WTC11 (cell line): ENCODE results near the gene KSR2. TPM values are rescaled to one million over a fixed set of nuclear protein-coding genes. Genes with fewer than 3 reads are reported as not detected.

Source experiments
- ATAC-seq: fragments of 200-7000 bp; cut with Tn5 transposase; 2 replicates; pipeline ENCODE4 v1.10.0; 2021; ENCODE audit warnings: mild to moderate bottlenecking, moderate library complexity
- CTCF ChIA-PET: fragments of 300-600 bp; sonication (Branson Sonifier 250); formaldehyde crosslinking; loops from one replicate; lab custom pipeline; 2021; ENCODE audit warnings: antibody characterized with exemption; lab: Charles Lee
- POLR2A ChIA-PET: fragments of 350-600 bp; sonication (Branson Sonifier 250); formaldehyde crosslinking; loops from one replicate; lab custom pipeline; 2021; ENCODE audit warnings: antibody characterized with exemption; lab: Charles Lee
- DNase-seq: peaks from one replicate; pipeline ENCODE4 v3.0.0; 2021; ENCODE audit warnings: low spot score
- H3K27ac Mint-ChIP-seq: 2 replicates; pipeline ENCODE4 v1.8.0; 2021; ENCODE audit warnings: mixed read lengths
- H3K27me3 Mint-ChIP-seq: 2 replicates; pipeline ENCODE4 v1.8.0; 2021; ENCODE audit warnings: low read depth, mild to moderate bottlenecking, moderate library complexity, mixed read lengths
- H3K36me3 Mint-ChIP-seq: 2 replicates; pipeline ENCODE4 v1.8.0; 2021; ENCODE audit warnings: mixed read lengths
- H3K4me1 Mint-ChIP-seq: 2 replicates; pipeline ENCODE4 v1.8.0; 2022; ENCODE audit warnings: mixed read lengths
- H3K4me3 Mint-ChIP-seq: 2 replicates; pipeline ENCODE4 v1.8.0; 2021; ENCODE audit warnings: mild to moderate bottlenecking, moderate library complexity, mixed read lengths
- H3K9me3 Mint-ChIP-seq: 2 replicates; pipeline ENCODE4 v1.8.0; 2021; ENCODE audit warnings: mixed read lengths
- EMX1 ChIP-seq: fragments of 250-450 bp; sonication (Bioruptor Pico); IDR thresholded peaks from 2 replicates; pipeline ENCODE4 v1.8.0; 2021; ENCODE audit warnings: mild to moderate bottlenecking
- ETV6 ChIP-seq: sonication (generic); formaldehyde crosslinking; IDR thresholded peaks from 2 replicates; pipeline ENCODE4 v1.8.1; 2022; ENCODE audit warnings: mild to moderate bottlenecking, missing genetic modification reagents
- GABPB1 ChIP-seq: sonication (generic); formaldehyde crosslinking; IDR thresholded peaks from 2 replicates; pipeline ENCODE4 v1.8.1; 2023; ENCODE audit warnings: mild to moderate bottlenecking, missing genetic modification reagents
- HMGA2 ChIP-seq: fragments of 250-450 bp; sonication (Bioruptor Pico); IDR thresholded peaks from 2 replicates; pipeline ENCODE4 v1.4.0; 2021; ENCODE audit warnings: mild to moderate bottlenecking, moderate library complexity
- JAZF1 ChIP-seq: fragments of 250-450 bp; sonication (Bioruptor Pico); IDR thresholded peaks from 2 replicates; pipeline ENCODE4 v1.9.0; 2021; ENCODE audit warnings: moderate library complexity, mild to moderate bottlenecking, inconsistent platforms
- JUN ChIP-seq: sonication (generic); formaldehyde crosslinking; IDR thresholded peaks from 2 replicates; pipeline ENCODE4 v1.8.0; 2023; ENCODE audit warnings: mild to moderate bottlenecking, missing genetic modification reagents
- NR1H2 ChIP-seq: sonication (generic); formaldehyde crosslinking; IDR thresholded peaks from 2 replicates; pipeline ENCODE4 v1.9.0; 2021; ENCODE audit warnings: mild to moderate bottlenecking, moderate library complexity, missing genetic modification reagents
- SMAD3 ChIP-seq: sonication (generic); formaldehyde crosslinking; IDR thresholded peaks from 2 replicates; pipeline ENCODE4 v1.8.0; 2022; ENCODE audit warnings: missing genetic modification reagents, mild to moderate bottlenecking, borderline replicate concordance
- SMAD4 ChIP-seq: sonication (generic); formaldehyde crosslinking; IDR thresholded peaks from 2 replicates; pipeline ENCODE4 v1.8.0; 2022; ENCODE audit warnings: mild to moderate bottlenecking, missing genetic modification reagents
- SP1 ChIP-seq: sonication (generic); formaldehyde crosslinking; conservative IDR thresholded peaks from 2 replicates; pipeline ENCODE4 v1.8.1; 2022; ENCODE audit warnings: missing genetic modification reagents
- TEAD1 ChIP-seq: sonication (generic); formaldehyde crosslinking; IDR thresholded peaks from 2 replicates; pipeline ENCODE4 v1.8.0; 2022; ENCODE audit warnings: mild to moderate bottlenecking, missing genetic modification reagents
- TEAD4 ChIP-seq: sonication (generic); formaldehyde crosslinking; IDR thresholded peaks from 2 replicates; pipeline ENCODE4 v1.8.0; 2022; ENCODE audit warnings: mild to moderate bottlenecking, missing genetic modification reagents
- TP53 ChIP-seq: sonication (generic); formaldehyde crosslinking; IDR thresholded peaks from 2 replicates; pipeline ENCODE4 v1.8.1; 2023; ENCODE audit warnings: mild to moderate bottlenecking, missing genetic modification reagents
- ZNF396 ChIP-seq: fragments of 250-450 bp; sonication (Bioruptor Pico); IDR thresholded peaks from 2 replicates; pipeline ENCODE4 v1.8.0; 2021; ENCODE audit warnings: mild to moderate bottlenecking, moderate library complexity, borderline replicate concordance
- ZNF423 ChIP-seq: fragments of 250-450 bp; sonication (Bioruptor Pico); IDR thresholded peaks from 2 replicates; pipeline ENCODE4 v2.1.2; 2022; ENCODE audit warnings: mild to moderate bottlenecking, moderate library complexity
- total RNA-seq: library from RNA; stranded (reverse); gene quantifications from 3 replicates; pipeline ENCODE4 v1.2.3, GENCODE V29; 2021
- TF ChIP-seq, protein P1 (sequence below): fragments of 250-450 bp; sonication (Bioruptor Pico); IDR thresholded peaks from 2 replicates; pipeline ENCODE4 v2.1.2; 2022; ENCODE audit warnings: mild to moderate bottlenecking, moderate library complexity
- TF ChIP-seq, protein P2 (sequence below): sonication (generic); formaldehyde crosslinking; IDR thresholded peaks from 2 replicates; pipeline ENCODE4 v1.8.0; 2022; ENCODE audit warnings: mild to moderate bottlenecking, missing genetic modification reagents
- TF ChIP-seq, protein P3 (sequence below): fragments of 250-450 bp; sonication (Bioruptor Pico); IDR thresholded peaks from 2 replicates; pipeline ENCODE4 v1.9.0; 2021; ENCODE audit warnings: mild to moderate bottlenecking
- TF ChIP-seq, protein P4 (sequence below): sonication (generic); formaldehyde crosslinking; IDR thresholded peaks from 2 replicates; pipeline ENCODE4 v1.8.0; 2023; ENCODE audit warnings: missing genetic modification reagents, mild to moderate bottlenecking, borderline replicate concordance
- TF ChIP-seq, protein P5 (sequence below): fragments of 250-450 bp; sonication (Bioruptor Pico); IDR thresholded peaks from 2 replicates; pipeline ENCODE4 v1.9.0; 2021; ENCODE audit warnings: mild to moderate bottlenecking, borderline replicate concordance
- TF ChIP-seq, protein P6 (sequence below): sonication (generic); formaldehyde crosslinking; IDR thresholded peaks from 2 replicates; pipeline ENCODE4 v1.8.1; 2022; ENCODE audit warnings: low read depth, missing genetic modification reagents, borderline replicate concordance

The KSR2 gene
- total RNA-seq, 1 experiment from 2014 or later, result 2.4 TPM

DNA sequence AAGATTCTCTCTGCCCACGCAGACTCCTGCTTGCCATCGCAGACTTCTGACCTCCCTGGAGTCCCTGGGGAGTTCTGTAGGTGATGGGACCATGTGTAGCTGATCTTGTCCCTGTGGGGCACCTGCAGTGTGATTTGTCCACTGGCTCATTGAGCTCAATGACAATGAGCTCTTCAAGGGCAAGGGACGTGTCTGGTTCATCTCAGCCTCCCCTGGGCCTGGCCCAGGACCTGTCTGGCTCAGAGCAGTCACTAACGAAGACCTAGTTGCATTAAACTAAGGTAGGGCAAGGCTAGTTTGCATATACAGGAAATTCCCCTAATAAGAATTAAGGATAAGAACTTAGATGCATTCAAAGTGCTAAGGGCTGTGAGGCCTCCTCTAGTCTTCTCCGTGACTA, 361.8 kb downstream of the KSR2 start:
- peaks cover 22% of the 10 kb centered on the region for H3K4me1 Mint-ChIP-seq
- DNase-seq, result no peak
- CTCF ChIA-PET, result interaction anchor here (0.9 to 2.0 kb wide), 3 partner anchors 65 to 250 kb away, joined by 3 to 13 read pairs (median 4); no protein-coding TSS in a partner anchor
- no peak overlapping the region for H3K4me3 Mint-ChIP-seq
- ATAC-seq, result no peak
- H3K27ac Mint-ChIP-seq, result no peak overlapping the region
- H3K27me3 Mint-ChIP-seq, result no peaks in the 10 kb centered on the region
- H3K36me3 Mint-ChIP-seq, result no peaks in the 10 kb centered on the region
- POLR2A ChIA-PET, result no interaction called here
- H3K9me3 Mint-ChIP-seq, result peaks cover 4% of the 10 kb centered on the region
- TF ChIP-seq JAZF1 (CRISPR knock-in tag) (no peak), NR1H2 (CRISPR knock-in tag) (no peak), EMX1 (CRISPR knock-in tag) (no peak), ETV6 (CRISPR knock-in tag) (no peak), SP1 (no peak), ZNF396 (no peak), SMAD3 (no peak), SMAD4 (CRISPR knock-in tag) (no peak), HMGA2 (no peak), TEAD4 (CRISPR knock-in tag) (no peak), JUN (CRISPR knock-in tag) (no peak), GABPB1 (CRISPR knock-in tag) (no peak), ZNF423 (CRISPR knock-in tag) (no peak)
- TF ChIP-seq, protein P1, sequence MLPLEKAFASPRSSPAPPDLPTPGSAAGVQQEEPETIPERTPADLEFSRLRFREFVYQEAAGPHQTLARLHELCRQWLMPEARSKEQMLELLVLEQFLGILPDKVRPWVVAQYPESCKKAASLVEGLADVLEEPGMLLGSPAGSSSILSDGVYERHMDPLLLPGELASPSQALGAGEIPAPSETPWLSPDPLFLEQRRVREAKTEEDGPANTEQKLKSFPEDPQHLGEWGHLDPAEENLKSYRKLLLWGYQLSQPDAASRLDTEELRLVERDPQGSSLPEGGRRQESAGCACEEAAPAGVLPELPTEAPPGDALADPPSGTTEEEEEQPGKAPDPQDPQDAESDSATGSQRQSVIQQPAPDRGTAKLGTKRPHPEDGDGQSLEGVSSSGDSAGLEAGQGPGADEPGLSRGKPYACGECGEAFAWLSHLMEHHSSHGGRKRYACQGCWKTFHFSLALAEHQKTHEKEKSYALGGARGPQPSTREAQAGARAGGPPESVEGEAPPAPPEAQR (CRISPR knock-in tag), result no peak
- TF ChIP-seq, protein P2, sequence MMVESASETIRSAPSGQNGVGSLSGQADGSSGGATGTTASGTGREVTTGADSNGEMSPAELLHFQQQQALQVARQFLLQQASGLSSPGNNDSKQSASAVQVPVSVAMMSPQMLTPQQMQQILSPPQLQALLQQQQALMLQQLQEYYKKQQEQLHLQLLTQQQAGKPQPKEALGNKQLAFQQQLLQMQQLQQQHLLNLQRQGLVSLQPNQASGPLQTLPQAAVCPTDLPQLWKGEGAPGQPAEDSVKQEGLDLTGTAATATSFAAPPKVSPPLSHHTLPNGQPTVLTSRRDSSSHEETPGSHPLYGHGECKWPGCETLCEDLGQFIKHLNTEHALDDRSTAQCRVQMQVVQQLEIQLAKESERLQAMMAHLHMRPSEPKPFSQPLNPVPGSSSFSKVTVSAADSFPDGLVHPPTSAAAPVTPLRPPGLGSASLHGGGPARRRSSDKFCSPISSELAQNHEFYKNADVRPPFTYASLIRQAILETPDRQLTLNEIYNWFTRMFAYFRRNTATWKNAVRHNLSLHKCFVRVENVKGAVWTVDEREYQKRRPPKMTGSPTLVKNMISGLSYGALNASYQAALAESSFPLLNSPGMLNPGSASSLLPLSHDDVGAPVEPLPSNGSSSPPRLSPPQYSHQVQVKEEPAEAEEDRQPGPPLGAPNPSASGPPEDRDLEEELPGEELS (CRISPR knock-in tag), result no peak
- TF ChIP-seq, protein P3, sequence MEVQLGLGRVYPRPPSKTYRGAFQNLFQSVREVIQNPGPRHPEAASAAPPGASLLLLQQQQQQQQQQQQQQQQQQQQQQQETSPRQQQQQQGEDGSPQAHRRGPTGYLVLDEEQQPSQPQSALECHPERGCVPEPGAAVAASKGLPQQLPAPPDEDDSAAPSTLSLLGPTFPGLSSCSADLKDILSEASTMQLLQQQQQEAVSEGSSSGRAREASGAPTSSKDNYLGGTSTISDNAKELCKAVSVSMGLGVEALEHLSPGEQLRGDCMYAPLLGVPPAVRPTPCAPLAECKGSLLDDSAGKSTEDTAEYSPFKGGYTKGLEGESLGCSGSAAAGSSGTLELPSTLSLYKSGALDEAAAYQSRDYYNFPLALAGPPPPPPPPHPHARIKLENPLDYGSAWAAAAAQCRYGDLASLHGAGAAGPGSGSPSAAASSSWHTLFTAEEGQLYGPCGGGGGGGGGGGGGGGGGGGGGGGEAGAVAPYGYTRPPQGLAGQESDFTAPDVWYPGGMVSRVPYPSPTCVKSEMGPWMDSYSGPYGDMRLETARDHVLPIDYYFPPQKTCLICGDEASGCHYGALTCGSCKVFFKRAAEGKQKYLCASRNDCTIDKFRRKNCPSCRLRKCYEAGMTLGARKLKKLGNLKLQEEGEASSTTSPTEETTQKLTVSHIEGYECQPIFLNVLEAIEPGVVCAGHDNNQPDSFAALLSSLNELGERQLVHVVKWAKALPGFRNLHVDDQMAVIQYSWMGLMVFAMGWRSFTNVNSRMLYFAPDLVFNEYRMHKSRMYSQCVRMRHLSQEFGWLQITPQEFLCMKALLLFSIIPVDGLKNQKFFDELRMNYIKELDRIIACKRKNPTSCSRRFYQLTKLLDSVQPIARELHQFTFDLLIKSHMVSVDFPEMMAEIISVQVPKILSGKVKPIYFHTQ (CRISPR knock-in tag), result no peak

DNA sequence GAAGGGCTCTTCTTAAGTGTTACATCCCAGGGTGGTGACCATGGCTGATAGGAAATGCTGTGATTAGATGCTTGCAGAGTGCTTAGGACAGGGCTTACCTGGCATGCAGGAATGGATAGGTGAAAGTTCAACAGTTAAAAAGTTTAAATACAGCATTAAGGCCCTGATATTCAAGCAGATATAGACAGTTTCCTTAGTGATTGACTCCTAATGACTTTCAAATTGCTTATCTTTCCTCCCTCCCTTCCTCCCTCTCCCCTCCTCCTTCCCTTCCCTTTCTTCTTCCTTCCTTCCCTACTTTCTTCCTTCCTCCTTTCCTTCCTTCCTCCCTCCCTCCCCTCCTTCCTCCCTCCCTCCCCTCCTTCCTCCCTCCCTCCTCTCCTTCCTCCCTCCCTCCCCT, 362.8 kb downstream of the KSR2 start:
- peaks cover 4% of the 10 kb centered on the region for H3K9me3 Mint-ChIP-seq
- no peak overlapping the region for H3K27ac Mint-ChIP-seq
- no peak for DNase-seq
- H3K36me3 Mint-ChIP-seq, result no peaks in the 10 kb centered on the region
- ATAC-seq, result no peak
- H3K4me3 Mint-ChIP-seq, result no peak overlapping the region
- H3K27me3 Mint-ChIP-seq, result no peaks in the 10 kb centered on the region
- ChIA-PET POLR2A (no interaction called here), CTCF (no interaction called here)
- peaks cover 22% of the 10 kb centered on the region for H3K4me1 Mint-ChIP-seq
- TF ChIP-seq, protein P4, sequence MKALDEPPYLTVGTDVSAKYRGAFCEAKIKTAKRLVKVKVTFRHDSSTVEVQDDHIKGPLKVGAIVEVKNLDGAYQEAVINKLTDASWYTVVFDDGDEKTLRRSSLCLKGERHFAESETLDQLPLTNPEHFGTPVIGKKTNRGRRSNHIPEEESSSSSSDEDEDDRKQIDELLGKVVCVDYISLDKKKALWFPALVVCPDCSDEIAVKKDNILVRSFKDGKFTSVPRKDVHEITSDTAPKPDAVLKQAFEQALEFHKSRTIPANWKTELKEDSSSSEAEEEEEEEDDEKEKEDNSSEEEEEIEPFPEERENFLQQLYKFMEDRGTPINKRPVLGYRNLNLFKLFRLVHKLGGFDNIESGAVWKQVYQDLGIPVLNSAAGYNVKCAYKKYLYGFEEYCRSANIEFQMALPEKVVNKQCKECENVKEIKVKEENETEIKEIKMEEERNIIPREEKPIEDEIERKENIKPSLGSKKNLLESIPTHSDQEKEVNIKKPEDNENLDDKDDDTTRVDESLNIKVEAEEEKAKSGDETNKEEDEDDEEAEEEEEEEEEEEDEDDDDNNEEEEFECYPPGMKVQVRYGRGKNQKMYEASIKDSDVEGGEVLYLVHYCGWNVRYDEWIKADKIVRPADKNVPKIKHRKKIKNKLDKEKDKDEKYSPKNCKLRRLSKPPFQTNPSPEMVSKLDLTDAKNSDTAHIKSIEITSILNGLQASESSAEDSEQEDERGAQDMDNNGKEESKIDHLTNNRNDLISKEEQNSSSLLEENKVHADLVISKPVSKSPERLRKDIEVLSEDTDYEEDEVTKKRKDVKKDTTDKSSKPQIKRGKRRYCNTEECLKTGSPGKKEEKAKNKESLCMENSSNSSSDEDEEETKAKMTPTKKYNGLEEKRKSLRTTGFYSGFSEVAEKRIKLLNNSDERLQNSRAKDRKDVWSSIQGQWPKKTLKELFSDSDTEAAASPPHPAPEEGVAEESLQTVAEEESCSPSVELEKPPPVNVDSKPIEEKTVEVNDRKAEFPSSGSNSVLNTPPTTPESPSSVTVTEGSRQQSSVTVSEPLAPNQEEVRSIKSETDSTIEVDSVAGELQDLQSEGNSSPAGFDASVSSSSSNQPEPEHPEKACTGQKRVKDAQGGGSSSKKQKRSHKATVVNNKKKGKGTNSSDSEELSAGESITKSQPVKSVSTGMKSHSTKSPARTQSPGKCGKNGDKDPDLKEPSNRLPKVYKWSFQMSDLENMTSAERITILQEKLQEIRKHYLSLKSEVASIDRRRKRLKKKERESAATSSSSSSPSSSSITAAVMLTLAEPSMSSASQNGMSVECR (CRISPR knock-in tag), result no peak
- TF ChIP-seq, protein P5, sequence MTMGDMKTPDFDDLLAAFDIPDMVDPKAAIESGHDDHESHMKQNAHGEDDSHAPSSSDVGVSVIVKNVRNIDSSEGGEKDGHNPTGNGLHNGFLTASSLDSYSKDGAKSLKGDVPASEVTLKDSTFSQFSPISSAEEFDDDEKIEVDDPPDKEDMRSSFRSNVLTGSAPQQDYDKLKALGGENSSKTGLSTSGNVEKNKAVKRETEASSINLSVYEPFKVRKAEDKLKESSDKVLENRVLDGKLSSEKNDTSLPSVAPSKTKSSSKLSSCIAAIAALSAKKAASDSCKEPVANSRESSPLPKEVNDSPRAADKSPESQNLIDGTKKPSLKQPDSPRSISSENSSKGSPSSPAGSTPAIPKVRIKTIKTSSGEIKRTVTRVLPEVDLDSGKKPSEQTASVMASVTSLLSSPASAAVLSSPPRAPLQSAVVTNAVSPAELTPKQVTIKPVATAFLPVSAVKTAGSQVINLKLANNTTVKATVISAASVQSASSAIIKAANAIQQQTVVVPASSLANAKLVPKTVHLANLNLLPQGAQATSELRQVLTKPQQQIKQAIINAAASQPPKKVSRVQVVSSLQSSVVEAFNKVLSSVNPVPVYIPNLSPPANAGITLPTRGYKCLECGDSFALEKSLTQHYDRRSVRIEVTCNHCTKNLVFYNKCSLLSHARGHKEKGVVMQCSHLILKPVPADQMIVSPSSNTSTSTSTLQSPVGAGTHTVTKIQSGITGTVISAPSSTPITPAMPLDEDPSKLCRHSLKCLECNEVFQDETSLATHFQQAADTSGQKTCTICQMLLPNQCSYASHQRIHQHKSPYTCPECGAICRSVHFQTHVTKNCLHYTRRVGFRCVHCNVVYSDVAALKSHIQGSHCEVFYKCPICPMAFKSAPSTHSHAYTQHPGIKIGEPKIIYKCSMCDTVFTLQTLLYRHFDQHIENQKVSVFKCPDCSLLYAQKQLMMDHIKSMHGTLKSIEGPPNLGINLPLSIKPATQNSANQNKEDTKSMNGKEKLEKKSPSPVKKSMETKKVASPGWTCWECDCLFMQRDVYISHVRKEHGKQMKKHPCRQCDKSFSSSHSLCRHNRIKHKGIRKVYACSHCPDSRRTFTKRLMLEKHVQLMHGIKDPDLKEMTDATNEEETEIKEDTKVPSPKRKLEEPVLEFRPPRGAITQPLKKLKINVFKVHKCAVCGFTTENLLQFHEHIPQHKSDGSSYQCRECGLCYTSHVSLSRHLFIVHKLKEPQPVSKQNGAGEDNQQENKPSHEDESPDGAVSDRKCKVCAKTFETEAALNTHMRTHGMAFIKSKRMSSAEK (CRISPR knock-in tag), result no peak
- TF ChIP-seq TP53 (CRISPR knock-in tag), result no peak
- TF ChIP-seq, protein P6, sequence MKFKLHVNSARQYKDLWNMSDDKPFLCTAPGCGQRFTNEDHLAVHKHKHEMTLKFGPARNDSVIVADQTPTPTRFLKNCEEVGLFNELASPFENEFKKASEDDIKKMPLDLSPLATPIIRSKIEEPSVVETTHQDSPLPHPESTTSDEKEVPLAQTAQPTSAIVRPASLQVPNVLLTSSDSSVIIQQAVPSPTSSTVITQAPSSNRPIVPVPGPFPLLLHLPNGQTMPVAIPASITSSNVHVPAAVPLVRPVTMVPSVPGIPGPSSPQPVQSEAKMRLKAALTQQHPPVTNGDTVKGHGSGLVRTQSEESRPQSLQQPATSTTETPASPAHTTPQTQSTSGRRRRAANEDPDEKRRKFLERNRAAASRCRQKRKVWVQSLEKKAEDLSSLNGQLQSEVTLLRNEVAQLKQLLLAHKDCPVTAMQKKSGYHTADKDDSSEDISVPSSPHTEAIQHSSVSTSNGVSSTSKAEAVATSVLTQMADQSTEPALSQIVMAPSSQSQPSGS (CRISPR knock-in tag), result no peak
- TF ChIP-seq TEAD1 (CRISPR knock-in tag), result no peak
